CD4-positive, alpha-beta T cell treated with Interferon gamma for 1 hour (primary cell): ENCODE results near the gene ARHGAP19.
"Not testable (repeated sequence)": the region's sequence is repeated elsewhere in the genome, so short reads cannot be mapped to it uniquely, and the experiment has no call there.

Source experiments
- DNase-seq: peaks from one replicate; pipeline ENCODE4 v3.0.0-alpha.2; 2020

ARHGAP19 gene

DNA sequence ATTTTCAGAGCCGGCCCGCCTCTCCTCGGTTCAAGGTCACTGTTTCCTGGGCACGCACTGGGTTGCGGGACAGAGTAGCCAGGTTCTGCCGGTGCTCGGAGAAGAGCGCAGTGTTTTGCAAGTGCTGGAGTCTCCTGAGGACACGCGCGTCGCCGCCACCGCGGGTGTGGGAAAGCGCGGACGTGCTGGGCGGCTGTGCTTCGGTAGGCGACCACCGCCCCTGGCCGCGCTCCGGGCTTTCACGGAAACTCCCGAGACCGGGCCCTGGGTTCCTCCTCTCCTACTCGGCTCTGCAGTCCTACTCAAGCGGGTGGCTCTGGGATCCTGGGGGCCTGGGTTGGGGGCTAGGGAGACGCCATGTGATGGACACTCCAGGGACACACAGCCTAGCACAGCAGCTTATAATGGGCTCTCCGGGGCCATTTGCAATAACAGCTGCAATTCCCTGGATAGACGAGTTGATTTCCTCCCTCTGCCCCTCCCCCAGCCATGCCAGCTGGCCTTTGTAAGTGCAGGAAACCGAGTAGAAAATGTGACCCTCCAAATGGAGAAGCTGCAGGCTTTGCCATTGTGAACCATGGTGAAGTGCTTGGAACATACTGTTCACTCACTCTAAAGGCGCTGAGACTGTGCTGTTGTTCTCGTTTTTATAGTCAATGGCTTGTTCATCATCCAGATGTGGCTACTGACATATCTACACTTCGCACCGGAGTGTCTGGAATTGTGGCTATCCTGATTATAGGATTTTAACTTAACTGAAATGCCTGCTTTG is 28.8 kb upstream of the ARHGAP19 start:
- peak; percentile 14 for DNase-seq

DNA sequence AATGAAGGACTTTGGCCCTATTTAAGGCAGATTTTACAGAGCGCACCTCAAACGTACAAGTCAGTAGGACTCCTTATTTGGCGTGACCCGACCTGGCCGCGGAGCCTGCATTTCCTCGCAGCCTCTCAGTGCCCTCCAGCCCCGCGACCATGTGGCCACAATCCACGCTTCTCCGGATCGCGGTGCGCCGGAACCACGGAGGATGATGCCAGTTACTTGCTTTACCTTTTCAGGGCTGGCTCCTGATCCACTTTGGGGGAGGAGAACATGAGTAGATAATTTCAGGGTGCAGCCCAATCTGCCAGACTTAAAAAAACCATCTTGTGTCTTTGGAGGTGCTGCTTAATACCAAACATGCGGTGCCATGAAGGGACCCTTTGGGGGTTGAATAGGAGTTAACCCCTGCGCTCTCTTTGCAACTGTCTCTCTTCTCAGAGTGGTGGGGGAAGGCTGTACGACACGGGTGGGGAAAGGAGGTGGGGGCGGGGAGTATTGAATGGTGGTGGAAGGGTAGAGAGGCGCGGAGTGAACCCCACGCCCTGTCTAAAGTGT is 28.1 kb upstream of the ARHGAP19 start:
- DNase-seq: no peak

DNA sequence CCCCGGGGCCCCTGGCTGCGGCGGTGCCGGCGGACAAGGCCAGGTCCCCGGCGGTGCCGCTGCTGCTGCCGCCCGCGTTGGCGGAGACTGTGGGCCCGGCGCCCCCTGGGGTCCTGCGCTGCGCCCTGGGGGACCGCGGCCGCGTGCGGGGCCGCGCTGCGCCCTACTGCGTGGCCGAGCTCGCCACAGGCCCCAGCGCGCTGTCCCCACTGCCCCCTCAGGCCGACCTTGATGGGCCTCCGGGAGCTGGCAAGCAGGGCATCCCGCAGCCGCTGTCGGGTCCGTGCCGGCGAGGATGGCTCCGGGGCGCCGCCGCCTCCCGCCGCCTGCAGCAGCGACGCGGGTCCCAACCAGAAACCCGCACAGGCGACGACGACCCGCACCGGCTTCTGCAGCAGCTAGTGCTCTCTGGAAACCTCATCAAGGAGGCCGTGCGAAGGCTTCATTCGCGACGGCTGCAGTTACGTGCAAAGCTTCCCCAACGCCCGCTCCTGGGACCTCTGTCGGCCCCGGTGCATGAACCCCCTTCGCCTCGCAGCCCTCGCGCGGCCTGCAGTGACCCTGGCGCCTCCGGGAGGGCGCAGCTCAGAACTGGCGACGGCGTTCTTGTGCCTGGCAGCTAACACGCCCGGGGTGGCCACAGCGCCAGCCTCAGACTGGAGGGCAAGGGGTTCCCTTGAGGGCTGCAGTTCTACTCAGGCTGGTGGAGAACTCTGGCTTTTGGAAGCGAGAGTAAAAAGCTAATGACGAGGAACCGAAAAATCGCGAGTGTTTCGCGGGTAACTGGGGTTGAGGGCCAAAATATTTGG is 27.4 kb upstream of the ARHGAP19 start:
- DNase-seq: peak; percentile 67

DNA sequence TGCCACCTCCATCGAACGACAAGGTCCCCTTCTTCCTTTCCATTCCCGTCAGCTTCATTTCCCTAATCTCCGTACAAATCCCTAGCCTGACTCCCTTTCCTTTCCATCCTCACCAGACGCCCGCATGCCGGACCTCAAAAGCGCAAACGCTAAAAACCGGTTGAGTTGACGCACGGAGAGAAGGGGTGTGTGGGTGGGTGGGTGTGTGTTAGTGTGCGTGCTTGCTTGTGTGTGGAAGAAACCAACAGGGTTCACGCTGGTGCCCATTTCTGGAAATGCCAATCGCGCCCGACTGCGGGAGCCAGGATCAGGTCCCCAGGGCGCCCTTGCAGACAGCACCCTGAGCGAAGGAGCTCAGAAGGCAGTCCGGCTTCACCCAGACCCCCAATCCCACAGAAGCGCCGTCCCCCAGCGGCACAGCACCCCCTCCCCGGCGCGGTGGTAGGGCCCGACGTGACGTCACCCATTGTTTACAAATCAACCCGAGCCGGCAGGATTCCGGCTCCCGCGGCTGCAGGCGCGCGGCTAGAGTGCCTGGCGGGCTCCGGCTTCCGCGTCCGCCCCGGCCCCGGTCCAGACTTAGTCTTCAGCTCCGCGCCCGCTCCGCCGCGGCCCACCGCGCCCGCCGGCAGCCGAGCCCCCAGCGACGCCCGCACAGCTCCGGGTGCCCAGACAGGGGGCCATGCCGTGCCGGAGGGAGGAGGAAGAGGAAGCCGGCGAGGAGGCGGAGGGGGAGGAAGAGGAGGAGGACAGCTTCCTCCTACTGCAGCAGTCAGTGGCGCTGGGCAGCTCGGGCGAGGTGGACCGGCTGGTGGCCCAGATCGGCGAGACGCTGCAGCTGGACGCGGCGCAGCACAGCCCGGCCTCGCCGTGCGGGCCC is 26.6 kb upstream of the ARHGAP19 start, which contains the start of gene FRAT1:
Gene FRAT1, plus strand, starts transcription at position 500 of the 880 bp plus-strand sequence. Its CDS starts 183 bp downstream, at position 683.
- DNase-seq: peak; percentile 87

DNA sequence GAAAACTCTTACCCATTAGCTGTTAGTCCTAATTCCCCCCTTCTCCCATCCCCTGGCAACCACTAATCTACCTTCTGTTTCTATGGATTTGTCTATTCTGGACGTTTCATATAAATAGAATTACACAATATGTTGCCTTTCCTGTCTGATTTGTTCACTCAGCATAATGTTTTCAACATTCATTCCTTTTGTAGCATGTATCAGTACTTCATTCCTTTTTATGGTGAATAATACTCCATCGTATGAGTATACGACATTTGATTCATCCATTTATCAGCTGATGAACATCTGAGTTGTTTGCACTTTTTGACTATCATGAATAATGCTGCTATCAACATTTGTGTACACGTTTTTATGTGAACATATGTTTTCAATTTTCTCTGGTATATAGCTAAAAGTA is 22.2 kb upstream of the ARHGAP19 start:
- no peak for DNase-seq

DNA sequence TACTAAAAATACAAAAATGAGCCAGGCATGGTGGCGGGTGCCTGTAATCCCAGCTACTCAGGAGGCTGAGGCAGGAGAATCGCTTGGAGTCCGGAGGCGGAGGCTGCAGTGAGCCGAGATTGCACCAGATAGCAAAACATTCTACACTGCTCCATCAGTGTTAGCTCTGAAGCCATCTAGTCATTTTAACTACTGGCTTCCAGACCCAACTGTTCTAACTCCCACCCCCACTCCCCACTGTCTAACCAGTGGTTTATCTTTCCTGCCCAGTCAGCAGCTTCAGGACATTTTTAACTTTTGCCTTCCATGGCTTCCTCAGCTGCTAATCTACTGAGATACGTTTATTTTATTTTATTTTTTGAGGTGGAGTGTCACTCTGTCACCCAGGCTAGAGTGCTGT is 20.5 kb upstream of the ARHGAP19 start:
- DNase-seq: no peak

DNA sequence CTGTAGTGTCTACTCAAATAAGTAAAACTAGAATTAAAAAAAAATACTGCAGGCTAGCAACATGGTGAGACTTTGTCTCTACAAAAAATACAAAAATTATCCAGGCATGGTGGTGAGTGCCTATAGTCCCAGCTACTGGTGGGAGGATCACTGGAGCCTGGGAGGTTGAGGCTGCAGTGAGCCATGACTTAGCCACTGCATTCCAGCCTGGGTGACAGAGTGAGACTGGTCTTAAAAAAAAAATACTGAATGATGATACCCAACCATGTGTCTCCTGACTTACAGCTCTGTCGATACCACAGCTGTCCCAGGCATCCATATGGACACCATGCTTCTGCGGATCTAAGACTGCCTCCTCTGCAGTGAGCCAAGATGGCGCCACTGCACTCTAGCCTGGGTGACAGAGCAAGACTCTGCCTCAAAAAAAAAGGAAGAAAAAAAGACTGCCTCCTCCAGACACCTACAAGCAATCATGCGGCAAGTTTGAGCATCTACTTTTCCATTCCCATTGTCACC is 18.7 kb upstream of the ARHGAP19 start:
- DNase-seq: no peak

DNA sequence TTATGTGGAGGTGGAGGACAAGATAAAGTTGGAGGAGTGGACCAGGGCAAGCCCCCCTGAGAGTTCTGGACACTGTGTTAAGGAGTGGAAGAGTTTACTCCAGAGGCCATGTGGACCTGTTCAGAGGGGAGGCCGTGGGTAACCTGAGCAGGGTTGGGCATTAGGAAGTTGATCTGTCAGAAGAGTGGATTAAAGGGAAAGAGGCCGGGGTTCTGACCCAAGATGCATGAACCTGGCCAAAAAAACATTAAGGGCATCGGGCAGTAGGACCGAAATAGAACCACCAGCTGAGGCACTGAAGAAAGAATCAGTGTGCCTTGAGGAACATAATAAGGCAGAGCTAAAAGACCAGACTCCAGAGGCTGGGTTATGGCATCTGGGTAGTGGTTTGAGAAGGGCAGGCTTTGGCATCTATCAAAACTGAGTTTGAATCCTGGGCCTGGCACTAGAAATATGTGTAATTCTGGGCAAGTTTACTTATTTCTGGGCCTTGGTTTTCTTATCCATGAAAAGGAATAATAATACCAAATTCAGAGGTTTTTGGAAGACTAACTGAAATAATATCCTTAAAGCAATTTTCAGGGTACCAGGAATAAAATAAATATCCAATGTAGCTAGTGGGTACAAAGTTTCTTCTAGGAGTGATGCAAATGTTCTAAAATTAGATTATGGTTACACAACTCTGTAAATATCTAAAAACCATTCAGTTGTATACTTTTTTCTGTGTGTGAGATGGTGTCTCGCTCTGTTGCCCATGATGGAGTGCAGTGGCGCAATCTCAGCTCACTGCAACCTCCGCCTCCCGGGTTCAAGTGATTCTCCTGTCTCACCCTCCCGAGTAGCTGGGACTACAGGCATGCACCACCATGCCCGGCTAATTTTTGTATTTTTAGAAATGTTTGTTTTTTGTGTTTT is 15.7 kb upstream of the ARHGAP19 start:
- no peak for DNase-seq

DNA sequence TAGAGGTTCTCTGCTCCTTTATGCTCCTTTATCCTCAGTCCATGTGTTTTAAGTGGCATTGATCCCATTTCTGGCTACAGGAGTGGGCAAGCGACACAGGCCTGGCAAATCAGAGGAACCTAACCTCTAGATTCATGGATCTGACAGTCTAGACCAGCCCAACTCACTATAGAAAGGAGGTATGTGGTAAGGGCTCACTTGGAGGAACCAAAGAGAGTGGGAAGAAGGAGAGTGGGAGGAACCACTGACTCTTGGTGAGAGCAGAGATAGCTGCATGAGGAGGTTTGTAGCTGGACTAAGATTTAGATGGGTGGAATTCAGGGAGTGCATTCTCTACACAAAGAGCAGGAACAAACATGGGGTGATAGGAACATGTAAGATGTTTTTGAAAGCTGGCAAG is 15.0 kb upstream of the ARHGAP19 start:
- DNase-seq: no peak

DNA sequence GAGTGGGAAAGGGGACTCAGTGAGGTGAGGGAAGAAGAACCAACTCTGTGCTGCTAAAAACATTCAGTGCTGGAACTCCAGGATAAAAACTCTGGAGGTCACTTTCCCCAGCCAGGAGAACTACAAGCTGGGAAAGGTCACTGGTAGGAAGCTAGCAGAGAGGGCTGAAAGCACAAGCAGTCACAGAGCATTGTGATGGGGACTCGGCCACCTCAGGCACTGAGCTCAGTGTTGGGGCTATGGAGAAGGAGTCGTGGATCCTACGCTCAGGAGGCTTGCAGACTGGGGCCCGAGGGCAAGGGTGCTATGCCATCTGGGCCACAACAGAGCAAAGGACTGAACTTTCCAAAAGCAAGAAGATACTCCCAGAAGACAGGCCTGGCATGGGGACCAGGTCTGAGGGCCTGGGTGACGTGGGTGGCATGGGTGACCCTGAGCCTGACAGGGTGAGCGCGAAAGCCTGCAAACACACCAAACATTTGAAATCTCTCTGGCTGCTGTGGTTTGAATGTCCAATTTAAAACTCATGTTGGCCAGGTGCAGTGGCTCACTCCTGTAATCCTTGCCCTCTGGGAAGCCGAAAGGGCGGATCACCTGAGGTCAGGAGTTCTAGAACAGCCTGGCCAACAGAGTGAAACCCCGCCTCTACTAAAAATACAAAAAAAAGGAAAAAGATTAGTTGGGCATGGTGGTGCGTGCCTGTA is 9.8 kb upstream of the ARHGAP19 start:
- DNase-seq: no peak

DNA sequence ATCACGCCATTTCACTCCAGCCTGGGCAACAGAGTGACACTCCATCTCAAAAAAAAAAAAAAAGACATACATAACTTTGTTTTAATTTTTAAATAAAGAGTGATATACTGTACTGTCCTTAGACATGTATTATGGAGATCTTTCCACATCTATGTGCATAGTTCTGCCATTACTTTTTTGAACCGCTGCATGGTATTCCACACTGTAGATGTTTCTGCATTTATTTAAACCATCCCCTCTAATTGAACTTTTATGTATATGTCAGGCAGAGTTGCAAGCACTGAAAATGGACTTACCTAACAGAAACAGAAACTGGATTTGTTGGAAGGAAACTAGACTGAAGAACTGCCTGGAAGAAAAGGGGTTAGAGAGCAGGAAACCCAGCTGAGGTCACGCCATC is 8.5 kb upstream of the ARHGAP19 start:
- no peak for DNase-seq

DNA sequence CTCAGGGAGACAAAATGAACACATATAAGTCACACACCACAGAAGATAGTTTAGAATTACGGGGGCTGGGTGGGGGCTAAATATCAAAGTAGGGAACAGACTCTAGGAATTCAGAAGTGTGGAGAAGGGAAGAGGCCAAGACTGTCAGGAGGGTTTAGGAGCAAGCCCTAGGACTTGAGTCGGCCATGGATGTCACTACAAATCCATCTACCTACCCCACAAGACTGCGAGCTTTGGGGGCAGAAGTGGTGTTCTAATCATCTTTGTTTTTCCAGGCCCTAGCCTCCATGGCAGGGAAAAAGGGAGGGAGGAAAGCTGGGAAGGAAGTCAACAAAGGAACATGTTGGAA is 5.8 kb upstream of the ARHGAP19 start:
- DNase-seq: no peak

DNA sequence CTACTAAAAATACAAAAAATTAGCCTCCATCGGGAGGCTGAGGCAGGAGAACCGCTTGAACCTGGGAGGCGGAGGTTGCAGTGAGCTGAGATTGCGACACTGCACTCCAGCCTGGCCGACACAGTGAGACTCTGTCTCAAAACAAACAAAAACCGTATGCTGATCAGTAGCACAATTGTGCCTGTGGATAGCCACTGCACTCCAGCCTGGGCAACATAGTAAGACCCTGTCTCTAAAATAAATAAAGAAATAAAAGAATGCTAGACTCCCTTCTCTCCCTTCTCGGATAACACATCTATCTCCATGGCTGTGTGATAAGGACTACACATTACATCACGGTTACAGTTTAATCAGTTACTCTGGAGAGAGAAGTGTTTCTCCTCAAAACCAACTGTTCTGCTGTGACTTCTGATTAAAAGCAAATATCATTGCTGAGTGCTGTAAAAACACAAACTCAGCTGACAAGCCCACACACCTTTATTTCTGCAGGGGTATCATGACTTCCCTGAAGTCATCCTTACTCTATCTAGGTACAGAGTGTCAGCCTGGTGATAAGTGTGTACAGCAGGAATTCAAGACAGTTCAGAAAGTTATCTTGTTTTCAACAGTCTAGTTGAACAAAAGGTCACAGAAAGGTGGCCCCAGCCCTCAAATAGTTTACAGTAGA is 5.3 kb upstream of the ARHGAP19 start:
- no peak for DNase-seq

DNA sequence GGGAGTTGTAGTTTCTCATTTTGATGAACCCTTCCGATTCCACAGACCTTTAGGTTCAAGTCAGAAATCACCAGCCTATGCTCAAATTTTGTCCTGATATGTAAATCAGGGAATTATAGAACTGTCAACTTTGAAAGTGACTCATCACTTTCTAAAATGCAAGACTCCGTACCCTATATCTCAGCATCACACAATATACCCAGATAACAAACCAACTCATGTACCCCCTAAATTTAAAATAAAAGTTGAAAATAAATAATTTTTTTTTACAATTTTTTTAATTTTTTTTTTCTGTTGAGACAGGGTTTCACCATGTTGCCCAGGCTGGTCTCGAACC is 393 bp upstream of the ARHGAP19 start:
- DNase-seq: no peak

DNA sequence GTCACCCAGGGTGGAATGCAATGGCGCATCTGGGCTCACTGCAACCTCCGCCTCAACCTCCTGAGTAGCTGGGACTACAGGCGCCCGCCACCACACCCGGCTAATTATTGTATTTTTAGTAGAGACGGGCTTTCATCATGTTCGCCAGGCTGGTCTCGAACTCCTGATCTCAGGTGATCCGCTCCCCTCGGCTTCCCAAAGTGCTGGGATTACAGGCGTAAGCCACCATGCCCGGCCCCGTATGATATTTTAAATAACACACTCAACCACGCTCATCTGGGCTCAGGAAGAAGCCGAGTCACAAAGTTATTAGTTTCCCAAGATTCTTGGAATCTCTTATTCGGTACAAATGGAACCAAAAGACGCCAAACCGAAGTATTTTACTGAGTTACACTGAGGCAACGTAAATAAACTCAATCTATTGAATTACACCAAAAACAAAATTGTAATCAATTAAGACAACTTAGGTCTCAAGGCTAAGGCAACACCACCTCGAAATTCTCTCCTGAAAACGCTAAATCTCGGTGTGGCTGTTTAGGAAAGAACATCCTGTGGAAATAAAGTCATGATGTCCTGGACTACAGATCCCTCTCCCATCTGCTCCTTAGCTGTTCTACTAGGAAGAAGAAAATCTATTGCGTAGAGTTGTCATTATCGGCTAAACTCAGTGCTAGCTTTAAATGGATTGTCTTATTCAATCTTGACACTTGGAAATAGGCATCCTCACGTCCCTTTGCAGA is 910 bp downstream of the ARHGAP19 start:
- DNase-seq: no peak

DNA sequence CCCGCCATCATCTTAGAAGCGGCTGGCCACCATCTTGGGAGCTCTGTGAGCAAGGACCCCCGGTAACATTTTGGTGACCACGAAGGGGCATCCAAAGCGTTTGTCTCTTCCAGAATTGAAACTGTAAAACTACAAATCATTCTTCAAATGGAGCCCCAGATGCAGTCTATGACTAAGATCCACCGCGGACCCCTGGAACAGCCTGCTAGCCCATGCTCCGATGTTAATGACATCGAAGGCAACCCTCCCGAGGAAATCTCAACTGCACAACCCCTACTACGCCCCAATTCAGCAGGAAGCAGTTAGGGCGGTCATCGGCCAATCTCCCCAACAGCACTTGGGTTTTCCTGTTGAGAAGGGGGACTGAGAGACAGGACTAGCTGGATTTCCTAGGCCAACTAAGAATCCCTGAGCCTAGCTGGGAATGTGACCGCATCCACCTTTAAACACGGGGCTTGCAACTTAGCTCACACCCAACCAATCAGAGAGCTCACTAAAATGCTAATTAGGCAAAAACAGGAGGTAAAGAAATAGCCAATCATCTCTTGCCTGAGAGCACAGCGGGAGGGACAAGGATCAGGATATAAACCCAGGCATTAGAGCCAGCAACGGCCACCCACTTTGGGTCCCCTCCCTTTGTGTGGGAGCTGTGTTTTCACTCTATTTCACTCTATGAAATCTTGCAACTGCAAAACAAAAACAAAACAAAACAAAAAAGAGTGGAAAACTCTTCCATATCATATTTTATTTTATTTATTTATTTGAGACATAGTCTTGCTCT is 1.7 kb downstream of the ARHGAP19 start:
- DNase-seq: not testable (repeated sequence)

DNA sequence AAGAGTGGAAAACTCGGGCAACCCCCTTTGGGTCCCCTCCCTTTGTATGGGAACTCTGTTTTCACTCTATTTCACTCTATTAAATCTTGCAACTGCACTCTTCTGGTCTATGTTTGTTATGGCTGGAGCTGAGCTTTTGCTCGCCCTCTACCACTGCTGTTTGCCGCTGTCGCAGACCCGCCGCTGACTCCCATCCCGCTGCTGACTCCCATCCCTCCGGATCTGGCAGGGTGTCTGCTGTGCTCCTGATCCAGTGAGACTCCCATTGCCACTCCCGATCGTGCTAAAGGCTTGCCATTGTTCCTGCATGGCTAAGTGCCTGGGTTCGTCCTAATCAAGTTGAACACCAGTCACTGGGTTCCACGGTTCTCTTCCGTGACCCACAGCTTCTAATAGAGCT is 2.4 kb downstream of the ARHGAP19 start:
- DNase-seq: not testable (repeated sequence)

DNA sequence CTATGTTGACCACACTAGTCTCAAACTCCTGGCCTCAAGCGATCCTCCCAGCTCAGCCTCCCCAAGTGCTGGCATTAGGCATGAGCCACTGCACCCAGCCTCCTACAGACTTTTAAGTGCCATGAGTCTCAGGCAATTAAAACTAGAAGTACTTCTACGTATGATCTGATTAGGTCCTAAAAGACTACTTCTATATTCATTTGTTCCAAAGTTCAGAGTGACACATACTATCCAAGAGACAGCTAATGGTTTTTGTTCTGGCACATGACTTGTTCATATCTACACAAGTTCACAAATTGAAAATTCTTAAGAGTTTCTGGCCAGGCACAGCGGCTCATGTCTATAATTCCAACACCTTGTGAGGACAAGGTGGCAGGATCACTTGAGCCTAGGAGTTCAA is 11.7 kb downstream of the ARHGAP19 start:
- DNase-seq: no peak
